ENCODE results near the gene TFDP2. TPM values are rescaled to one million over a fixed set of nuclear protein-coding genes. Genes with fewer than 3 reads are reported as not detected.

Gene TFDP2
- total and polyA plus RNA-seq, 9 of the 15 experiments (the other 6 are each of a cell fraction or from before 2014, with no cell fraction given), result 95.6 to 179 (median 126) TPM

DNA sequence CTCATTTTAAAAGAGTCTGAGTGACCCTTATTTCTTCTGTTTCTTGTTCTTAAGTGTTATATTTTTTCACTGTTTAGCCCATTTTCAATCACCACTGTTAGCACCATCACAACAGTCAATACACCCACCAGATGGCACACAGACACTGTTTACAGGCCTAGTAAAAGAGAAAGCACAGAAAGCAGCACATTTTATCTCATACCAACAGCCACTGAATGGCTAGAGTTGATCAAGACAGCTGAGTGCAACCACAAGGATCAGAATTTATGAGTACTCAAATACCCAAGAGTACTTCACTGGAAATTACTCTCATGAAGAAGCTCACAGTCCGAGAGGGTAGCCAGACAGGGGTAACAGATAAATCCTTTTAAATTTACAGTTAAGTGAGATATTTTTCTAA, 127.0 kb downstream of the TFDP2 start (continued):
- TF ChIP-seq, protein P1, sequence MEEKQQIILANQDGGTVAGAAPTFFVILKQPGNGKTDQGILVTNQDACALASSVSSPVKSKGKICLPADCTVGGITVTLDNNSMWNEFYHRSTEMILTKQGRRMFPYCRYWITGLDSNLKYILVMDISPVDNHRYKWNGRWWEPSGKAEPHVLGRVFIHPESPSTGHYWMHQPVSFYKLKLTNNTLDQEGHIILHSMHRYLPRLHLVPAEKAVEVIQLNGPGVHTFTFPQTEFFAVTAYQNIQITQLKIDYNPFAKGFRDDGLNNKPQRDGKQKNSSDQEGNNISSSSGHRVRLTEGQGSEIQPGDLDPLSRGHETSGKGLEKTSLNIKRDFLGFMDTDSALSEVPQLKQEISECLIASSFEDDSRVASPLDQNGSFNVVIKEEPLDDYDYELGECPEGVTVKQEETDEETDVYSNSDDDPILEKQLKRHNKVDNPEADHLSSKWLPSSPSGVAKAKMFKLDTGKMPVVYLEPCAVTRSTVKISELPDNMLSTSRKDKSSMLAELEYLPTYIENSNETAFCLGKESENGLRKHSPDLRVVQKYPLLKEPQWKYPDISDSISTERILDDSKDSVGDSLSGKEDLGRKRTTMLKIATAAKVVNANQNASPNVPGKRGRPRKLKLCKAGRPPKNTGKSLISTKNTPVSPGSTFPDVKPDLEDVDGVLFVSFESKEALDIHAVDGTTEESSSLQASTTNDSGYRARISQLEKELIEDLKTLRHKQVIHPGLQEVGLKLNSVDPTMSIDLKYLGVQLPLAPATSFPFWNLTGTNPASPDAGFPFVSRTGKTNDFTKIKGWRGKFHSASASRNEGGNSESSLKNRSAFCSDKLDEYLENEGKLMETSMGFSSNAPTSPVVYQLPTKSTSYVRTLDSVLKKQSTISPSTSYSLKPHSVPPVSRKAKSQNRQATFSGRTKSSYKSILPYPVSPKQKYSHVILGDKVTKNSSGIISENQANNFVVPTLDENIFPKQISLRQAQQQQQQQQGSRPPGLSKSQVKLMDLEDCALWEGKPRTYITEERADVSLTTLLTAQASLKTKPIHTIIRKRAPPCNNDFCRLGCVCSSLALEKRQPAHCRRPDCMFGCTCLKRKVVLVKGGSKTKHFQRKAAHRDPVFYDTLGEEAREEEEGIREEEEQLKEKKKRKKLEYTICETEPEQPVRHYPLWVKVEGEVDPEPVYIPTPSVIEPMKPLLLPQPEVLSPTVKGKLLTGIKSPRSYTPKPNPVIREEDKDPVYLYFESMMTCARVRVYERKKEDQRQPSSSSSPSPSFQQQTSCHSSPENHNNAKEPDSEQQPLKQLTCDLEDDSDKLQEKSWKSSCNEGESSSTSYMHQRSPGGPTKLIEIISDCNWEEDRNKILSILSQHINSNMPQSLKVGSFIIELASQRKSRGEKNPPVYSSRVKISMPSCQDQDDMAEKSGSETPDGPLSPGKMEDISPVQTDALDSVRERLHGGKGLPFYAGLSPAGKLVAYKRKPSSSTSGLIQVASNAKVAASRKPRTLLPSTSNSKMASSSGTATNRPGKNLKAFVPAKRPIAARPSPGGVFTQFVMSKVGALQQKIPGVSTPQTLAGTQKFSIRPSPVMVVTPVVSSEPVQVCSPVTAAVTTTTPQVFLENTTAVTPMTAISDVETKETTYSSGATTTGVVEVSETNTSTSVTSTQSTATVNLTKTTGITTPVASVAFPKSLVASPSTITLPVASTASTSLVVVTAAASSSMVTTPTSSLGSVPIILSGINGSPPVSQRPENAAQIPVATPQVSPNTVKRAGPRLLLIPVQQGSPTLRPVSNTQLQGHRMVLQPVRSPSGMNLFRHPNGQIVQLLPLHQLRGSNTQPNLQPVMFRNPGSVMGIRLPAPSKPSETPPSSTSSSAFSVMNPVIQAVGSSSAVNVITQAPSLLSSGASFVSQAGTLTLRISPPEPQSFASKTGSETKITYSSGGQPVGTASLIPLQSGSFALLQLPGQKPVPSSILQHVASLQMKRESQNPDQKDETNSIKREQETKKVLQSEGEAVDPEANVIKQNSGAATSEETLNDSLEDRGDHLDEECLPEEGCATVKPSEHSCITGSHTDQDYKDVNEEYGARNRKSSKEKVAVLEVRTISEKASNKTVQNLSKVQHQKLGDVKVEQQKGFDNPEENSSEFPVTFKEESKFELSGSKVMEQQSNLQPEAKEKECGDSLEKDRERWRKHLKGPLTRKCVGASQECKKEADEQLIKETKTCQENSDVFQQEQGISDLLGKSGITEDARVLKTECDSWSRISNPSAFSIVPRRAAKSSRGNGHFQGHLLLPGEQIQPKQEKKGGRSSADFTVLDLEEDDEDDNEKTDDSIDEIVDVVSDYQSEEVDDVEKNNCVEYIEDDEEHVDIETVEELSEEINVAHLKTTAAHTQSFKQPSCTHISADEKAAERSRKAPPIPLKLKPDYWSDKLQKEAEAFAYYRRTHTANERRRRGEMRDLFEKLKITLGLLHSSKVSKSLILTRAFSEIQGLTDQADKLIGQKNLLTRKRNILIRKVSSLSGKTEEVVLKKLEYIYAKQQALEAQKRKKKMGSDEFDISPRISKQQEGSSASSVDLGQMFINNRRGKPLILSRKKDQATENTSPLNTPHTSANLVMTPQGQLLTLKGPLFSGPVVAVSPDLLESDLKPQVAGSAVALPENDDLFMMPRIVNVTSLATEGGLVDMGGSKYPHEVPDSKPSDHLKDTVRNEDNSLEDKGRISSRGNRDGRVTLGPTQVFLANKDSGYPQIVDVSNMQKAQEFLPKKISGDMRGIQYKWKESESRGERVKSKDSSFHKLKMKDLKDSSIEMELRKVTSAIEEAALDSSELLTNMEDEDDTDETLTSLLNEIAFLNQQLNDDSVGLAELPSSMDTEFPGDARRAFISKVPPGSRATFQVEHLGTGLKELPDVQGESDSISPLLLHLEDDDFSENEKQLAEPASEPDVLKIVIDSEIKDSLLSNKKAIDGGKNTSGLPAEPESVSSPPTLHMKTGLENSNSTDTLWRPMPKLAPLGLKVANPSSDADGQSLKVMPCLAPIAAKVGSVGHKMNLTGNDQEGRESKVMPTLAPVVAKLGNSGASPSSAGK (IDR thresholded peaks at IDR 0.05), result no peak
- TF ChIP-seq, protein P2, sequence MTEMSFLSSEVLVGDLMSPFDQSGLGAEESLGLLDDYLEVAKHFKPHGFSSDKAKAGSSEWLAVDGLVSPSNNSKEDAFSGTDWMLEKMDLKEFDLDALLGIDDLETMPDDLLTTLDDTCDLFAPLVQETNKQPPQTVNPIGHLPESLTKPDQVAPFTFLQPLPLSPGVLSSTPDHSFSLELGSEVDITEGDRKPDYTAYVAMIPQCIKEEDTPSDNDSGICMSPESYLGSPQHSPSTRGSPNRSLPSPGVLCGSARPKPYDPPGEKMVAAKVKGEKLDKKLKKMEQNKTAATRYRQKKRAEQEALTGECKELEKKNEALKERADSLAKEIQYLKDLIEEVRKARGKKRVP (CRISPR knock-in tag; IDR thresholded peaks at IDR 0.05), result no peak
- TF ChIP-seq, protein P3, sequence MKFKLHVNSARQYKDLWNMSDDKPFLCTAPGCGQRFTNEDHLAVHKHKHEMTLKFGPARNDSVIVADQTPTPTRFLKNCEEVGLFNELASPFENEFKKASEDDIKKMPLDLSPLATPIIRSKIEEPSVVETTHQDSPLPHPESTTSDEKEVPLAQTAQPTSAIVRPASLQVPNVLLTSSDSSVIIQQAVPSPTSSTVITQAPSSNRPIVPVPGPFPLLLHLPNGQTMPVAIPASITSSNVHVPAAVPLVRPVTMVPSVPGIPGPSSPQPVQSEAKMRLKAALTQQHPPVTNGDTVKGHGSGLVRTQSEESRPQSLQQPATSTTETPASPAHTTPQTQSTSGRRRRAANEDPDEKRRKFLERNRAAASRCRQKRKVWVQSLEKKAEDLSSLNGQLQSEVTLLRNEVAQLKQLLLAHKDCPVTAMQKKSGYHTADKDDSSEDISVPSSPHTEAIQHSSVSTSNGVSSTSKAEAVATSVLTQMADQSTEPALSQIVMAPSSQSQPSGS (CRISPR knock-in tag; IDR thresholded peaks at IDR 0.05), result no peak
- TF ChIP-seq DACH1 (IDR thresholded peaks at IDR 0.05; ENCODE audit: partially characterized antibody), result peak; percentile 88
- TF ChIP-seq, protein P4, sequence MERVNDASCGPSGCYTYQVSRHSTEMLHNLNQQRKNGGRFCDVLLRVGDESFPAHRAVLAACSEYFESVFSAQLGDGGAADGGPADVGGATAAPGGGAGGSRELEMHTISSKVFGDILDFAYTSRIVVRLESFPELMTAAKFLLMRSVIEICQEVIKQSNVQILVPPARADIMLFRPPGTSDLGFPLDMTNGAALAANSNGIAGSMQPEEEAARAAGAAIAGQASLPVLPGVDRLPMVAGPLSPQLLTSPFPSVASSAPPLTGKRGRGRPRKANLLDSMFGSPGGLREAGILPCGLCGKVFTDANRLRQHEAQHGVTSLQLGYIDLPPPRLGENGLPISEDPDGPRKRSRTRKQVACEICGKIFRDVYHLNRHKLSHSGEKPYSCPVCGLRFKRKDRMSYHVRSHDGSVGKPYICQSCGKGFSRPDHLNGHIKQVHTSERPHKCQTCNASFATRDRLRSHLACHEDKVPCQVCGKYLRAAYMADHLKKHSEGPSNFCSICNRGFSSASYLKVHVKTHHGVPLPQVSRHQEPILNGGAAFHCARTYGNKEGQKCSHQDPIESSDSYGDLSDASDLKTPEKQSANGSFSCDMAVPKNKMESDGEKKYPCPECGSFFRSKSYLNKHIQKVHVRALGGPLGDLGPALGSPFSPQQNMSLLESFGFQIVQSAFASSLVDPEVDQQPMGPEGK (CRISPR knock-in tag; IDR thresholded peaks at IDR 0.05; ENCODE audit: borderline replicate concordance), result no peak
- peak; percentile 82 to 84 for TF ChIP-seq TRIM24 (IDR thresholded peaks at IDR 0.05)
- TF ChIP-seq ZC3H11A (IDR thresholded peaks at IDR 0.05; ENCODE audit: low read depth, low read length), result no peak
- TF ChIP-seq XRCC5 (IDR thresholded peaks at IDR 0.05; ENCODE audit: low read depth, low read length), result no peak
- no peak for TF ChIP-seq ZNF253 (CRISPR knock-in tag; conservative IDR thresholded peaks at IDR 0.05)
- peak; percentile 77 for TF ChIP-seq ZKSCAN8 (CRISPR knock-in tag; IDR thresholded peaks at IDR 0.05)
- no peak for TF ChIP-seq HNRNPK (IDR thresholded peaks at IDR 0.05; ENCODE audit: low read depth, low read length, poor library complexity, severe bottlenecking)
- no peak for TF ChIP-seq E2F3 (CRISPR knock-in tag; IDR thresholded peaks at IDR 0.05)
- TF ChIP-seq SIX5 (IDR thresholded peaks at IDR 0.05; ENCODE audit: borderline replicate concordance in 1 of 2, insufficient read depth in 1 of 2, low read depth in 1 of 2, low read length in 2 of 2), result no peak

All from K562 (cell line).